GM19099 (cell line): ENCODE data around the gene KIAA1958.

Experiments
- POLR2A ChIP-seq: IDR thresholded peaks from 3 replicates; pipeline ENCODE4 v1.6.1; 2011; ENCODE audit warnings: low read depth; ENCODE audit not compliant: insufficient read length; ENCODE audit errors: extremely low read depth

KIAA1958 gene

DNA sequence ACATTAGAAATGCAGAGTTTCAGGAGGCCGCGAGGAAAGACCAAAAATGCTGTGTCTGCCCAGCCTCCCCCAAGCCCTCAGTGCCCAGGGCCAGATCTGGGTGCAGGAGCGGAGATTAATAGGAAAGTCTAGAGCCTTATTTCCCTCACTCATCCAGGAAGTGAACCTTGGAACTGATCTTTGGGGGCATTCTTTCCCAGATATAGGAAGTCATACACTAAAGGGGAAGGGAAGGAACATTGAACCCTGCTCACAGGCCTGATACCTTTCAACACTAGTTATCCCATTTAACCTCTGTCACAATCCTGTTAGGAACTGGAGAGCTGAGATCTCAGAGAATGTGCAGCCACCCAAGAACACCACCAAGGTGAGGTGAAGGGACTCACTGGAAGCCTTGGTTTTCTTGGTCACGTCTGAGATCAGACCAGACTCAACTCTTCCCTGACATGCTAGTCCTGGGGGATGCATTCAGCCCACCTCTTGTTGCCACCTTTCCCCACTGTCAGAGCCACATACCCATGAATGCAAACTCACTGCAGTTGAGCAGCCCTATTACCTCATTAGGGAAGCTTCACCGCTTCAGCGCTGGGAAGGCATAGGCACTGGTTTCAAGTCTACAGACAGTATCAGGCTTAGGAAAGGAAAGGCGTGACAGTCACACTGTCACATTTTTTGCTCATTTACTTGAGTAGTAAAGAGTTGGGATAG, 95.0 kb downstream of the KIAA1958 start:
- no peak for TF ChIP-seq POLR2A

DNA sequence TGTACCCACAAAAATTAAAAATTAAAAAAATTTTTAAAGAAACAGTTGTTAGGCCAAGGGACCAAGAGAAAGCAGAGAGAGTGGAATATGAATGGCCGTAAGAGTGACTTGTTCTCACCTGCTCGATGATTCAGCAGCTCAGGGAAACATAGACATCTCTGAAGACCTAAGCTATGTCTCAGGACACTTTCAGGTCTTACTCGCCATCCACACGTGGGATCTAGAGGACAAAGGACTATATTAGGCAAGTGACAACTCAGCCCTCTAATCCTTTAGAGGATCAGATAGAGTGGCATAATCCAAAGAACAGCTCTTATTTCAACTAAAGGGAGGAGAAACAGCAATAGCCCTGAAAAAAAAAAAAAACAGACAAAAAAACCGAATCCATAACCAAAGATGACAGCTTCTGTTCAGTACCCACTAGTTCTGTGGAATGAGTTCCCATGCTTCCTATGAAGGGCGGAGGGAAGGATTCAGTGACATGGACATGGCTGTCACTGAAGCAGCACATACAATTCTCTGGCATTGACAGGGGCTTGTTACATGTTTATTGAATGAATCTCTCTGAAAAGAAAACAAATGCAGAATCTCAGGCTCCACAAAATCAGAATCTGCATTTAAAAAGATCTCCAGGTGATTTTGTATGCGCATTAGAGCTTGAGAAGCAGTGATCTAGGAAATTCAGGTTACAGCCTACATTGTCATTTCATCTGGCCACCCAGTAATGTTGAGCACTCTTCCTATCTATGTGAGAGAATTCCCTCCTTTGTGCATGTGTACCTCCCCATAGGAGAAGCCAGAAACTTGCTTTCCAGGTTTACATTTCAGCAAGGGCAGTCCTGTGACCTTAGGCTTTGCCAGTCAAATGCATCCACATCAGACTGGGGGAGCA, 96.0 kb downstream of the KIAA1958 start:
- TF ChIP-seq POLR2A = no peak

GRCh38 chr9:112586599-112587155, 100.0 kb downstream of the KIAA1958 start:
- TF ChIP-seq POLR2A = no peak

GRCh38 chr9:112599732-112600131, 113.1 kb downstream of the KIAA1958 start:
- TF ChIP-seq POLR2A = no peak

- TF ChIP-seq POLR2A = no peak
Measured at GRCh38 chr9:112601636-112602035, 115.0 kb downstream of the KIAA1958 start.

- TF ChIP-seq POLR2A = no peak
Measured at GRCh38 chr9:112604790-112605189, 118.2 kb downstream of the KIAA1958 start.

DNA sequence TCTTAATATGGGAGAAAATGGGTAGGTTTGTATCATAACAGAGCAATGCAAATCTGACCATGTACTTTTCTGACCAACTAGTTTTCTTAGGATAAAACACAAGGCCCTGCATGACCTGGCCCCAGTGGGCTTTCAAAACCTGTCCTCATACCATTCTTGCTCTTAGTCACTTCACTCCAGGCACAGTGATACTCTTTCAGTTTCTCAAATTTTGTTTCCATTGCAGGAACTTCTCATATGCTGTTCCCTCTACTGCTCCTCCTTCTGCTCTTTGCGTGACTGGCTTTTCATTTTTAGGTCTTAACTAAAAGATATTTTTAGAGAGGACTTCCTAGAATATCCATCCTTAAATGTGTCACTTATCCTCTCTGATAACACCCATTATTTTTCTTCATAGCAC, 118.9 kb downstream of the KIAA1958 start:
- no peak for TF ChIP-seq POLR2A

GRCh38 chr9:112605963-112606699, 119.5 kb downstream of the KIAA1958 start:
- TF ChIP-seq POLR2A = no peak

DNA sequence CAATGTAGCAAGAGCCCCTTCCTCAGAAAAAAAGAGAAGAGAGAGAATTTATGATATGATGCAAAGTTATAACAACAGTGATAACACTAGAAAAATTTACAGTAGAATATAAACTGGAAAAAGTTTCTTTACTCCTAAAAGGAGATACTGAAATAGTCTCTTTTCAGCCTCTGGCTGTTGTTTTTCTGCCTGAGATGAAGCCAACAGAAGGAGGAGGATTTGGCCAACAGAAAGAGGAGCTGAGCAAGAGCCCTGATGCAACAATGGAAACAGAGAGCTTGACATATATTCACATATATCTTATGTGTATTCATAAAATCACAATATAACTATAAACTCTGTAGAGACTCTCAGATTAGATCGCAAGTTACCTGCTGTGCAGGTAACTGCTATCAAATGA, 122.2 kb downstream of the KIAA1958 start:
- no peak for TF ChIP-seq POLR2A

- no peak for TF ChIP-seq POLR2A
Measured at GRCh38 chr9:112615584-112616266, 129.1 kb downstream of the KIAA1958 start.

DNA sequence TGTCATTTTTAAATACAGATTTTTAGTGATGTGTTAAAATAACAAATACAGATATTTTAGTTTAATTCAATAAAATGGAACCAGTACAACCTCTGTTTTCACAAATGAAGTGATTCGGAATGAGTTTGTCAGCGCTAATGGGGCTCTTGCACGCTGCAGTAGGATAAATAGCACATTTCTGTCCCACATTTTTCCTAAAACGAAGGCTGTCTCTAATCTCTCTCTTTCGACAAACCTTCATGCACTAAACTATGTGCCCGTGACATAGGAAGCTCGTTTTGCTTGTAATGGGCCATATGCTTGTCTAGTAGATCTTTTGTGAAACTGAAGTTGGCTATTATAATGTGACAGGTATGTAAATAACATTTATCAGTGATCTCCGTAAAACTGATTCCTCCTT, 130.7 kb downstream of the KIAA1958 start:
- TF ChIP-seq POLR2A = no peak

GRCh38 chr9:112618385-112619009, 131.9 kb downstream of the KIAA1958 start:
- TF ChIP-seq POLR2A = no peak

- no peak for TF ChIP-seq POLR2A
Measured at GRCh38 chr9:112620388-112620787, 133.8 kb downstream of the KIAA1958 start.

- TF ChIP-seq POLR2A = no peak
Measured at GRCh38 chr9:112621018-112621655, 134.5 kb downstream of the KIAA1958 start.
